Motor neuron (in vitro differentiated cells): ENCODE data around the gene DLG1. TPM values are rescaled to one million over a fixed set of nuclear protein-coding genes. Genes with fewer than 3 reads are reported as not detected.

ENCODE experiments used
- ATAC-seq, 8 experiments: fragments of 200-7000 bp; cut with Tn5 transposase; replicated peaks in 6 of 8; 2 replicates each; pipeline ENCODE4 v1.8.0; 2021; ENCODE audit warnings: mild to moderate bottlenecking in 8 of 8, moderate library complexity in 8 of 8
- H3K27ac ChIP-seq, 2 donors: fragments of 250-450 bp; sonication (Bioruptor Pico); 2 replicates each; pipeline ENCODE4 v1.9.0; 2021; ENCODE audit warnings: antibody characterized with exemption in 2 of 2, mild to moderate bottlenecking in 2 of 2, moderate library complexity in 1 of 2
- H3K4me1 ChIP-seq, 2 donors: fragments of 250-450 bp; sonication (Bioruptor Pico); replicated peaks in 1 of 2; 2 replicates each; pipeline ENCODE4 v1.6.1; 2021; ENCODE audit warnings: antibody characterized with exemption in 2 of 2, mild to moderate bottlenecking in 2 of 2, moderate library complexity in 1 of 2
- H3K4me3 ChIP-seq, 5 donors: fragments of 250-450 bp; sonication (Bioruptor Pico); 2 replicates each; pipeline ENCODE4 v1.9.0; 2021; ENCODE audit warnings: antibody characterized with exemption in 5 of 5, mild to moderate bottlenecking in 5 of 5, moderate library complexity in 4 of 5
- WGBS, 10 experiments: fragments of 450-650 bp; shearing (Covaris generic); methylation state at CpG; one replicate each; pipeline ENCODE4 v1.0.0; 2022; 5-methylcytosine and 5-hydroxymethylcytosine counted together
- in situ Hi-C, 9 experiments: fragments of 400-800 bp; cut with MboI; loops; one replicate each; pipeline ENCODE4 v1.15.0; 2021; ENCODE audit warnings: low sequenced_read_pairs in 9 of 9, low pct_unique_long_range_greater_than_20kb in 2 of 9; ENCODE audit not compliant: unreplicated experiment in 9 of 9
- total RNA-seq, 8 experiments: library from RNA; unstranded; fragments of 300-600 nt; gene quantifications; 2 replicates each; pipeline versions ENCODE4 v1.2.3 to v1.2.4, GENCODE V29; 2022

DLG1 gene
- total RNA-seq, 8 experiments from 2014 or later: 20.3 to 109 (median 47.7) TPM

DNA sequence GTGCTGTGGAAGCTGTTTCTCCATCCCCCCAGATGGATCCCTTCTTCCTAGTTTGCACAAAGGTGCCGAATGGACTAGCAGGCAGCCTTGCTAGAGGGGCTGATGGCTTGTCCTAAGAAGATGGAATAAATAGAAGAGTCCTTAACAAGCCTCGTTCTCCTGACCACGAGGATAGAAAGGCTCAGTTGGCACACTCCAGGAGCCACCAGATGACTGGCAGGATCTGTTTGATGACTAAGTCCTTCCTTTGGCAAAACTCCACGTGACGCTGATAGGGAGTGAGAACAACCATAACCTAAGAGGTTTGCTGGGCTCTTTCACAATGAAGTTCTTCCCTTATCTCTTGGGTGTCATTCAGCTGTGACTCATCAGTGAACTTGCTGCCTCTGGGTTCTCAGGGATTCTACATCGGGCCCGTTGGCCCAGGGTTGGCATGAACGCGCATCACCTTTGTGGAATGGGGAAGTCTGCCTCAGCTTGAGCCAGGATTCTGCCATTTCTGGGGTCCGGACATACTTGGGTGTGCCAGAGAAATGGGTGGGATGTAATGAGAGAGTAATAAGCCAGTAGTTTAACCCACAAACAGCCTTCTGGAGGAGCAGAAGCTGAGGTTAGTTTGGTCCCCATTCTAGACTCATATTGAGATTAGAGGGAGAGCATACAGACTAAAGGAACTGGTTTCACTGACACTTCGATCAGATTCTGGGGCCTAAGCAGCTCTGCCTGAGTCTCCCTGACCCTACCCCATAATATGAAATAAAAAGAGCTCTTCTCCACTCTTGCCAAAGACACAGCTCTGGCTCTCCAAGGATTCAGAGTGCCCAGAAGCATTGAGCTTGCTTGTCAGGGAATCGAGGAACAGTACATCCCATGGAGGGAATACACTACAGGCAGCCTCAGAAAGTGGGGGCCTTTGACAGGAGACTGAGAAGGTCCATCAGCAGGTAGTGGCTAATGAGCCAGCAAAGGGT lies 266.8 kb downstream of the DLG1 start:
- peaks cover 3 to 11% of the 10 kb centered on the region in 2 donors for H3K4me1 ChIP-seq
- peak in 3 of 8 experiments; percentile 8 to 53 (median 38) for ATAC-seq
- no peak overlapping the region for H3K4me3 ChIP-seq
- in situ Hi-C loops: no loop called here
- WGBS, 10 experiments: 0 to 86% (median 66%) methylated on average over 2 to 7 of the region's 12 CpGs; no CpG with 5 or more reads in 2 of the 10 experiments
- H3K27ac ChIP-seq: no peak overlapping the region

DNA sequence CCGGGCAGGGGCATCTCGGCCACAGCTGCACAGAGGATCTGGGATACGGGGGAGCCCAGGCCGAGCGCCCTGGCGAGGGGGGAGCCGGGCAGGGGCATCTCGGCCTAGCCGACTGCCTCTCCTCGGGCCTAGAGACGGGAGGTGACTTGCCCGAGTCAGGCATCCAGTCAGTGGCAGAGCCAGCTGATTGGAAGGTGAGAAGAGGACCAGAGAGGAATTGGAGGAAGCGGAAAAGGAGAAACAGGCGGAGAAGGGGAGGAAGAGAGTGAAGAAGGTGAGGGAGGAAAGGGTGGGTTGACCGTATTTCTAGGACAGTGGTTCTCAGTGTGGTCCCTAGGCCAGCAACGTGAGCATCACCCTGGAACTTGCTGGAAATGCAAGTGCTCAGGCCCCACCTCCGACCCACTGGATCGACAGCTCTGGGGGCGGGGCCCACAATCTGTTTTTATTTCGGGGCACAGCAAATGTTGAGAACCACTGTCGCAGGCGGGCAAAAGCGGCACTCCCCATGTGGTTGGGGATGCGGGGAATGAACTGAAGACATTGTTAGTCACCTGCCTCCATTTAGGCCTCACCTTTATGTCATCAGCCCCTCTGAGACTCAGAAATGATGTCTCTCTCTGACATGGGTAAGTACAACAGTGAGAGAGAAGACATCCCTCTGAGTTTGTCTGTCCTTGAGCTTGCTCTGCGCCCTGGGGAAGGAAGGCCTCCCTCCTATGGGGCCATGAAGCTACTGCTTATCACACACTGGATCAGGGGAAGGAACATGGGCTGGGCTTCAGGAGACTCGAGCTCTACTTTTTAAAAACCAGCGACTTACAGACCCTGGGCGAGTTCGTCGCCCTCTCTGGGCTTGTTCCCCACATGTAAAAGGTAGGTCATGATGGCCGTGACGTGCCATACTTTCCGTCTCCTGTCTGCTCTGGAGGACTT lies 267.8 kb downstream of the DLG1 start:
- no peak overlapping the region for H3K4me3 ChIP-seq
- no peak for ATAC-seq
- peaks cover 10 to 18% of the 10 kb centered on the region in 2 donors for H3K4me1 ChIP-seq
- no peak overlapping the region for H3K27ac ChIP-seq
- WGBS, 10 experiments: 80 to 100% (median 92%) methylated on average over 1 to 15 of the region's 33 CpGs; no CpG with 5 or more reads in 2 of the 10 experiments
- in situ Hi-C loops: no loop called here

DNA sequence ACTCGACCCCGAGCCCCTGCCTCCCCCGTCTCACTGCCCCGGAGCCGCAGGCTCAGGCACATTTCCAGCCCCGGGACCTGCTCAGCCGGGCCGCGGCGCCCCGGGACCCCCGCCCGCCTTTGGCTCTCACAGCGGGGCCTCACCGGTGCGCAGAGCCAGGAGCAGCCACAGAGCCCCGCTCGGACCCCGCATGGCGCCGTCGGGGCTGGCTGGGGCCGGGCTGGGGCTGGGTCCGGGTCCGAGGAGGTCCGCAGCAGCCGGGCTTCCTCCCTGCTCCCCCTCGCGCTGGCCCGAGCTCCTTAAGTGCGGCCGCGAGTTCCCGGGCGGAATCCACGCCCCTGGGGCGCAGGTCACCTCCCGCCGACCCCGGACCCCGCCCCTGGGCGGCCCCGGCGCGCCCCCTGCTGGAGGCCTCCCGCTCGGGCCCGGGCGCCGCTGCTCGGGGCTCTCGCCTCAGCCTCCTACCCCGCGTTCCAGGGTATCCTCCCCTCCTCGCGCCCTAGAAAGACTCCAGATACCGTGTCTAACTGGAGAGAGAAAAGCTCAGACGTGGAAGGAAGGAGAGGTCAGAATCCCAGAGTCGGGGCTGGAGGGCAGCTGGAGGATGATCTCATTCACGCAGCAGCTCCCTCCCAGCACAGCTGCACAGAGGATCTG lies 268.8 kb downstream of the DLG1 start, which contains the start of gene MELTF:
TSS of gene MELTF (minus strand) at position 307 of the 657 bp plus-strand sequence. CDS start at position 192, 115 bp downstream.
- in situ Hi-C loops: no loop called here
- H3K27ac ChIP-seq: no peak within 1 kb of the TSS
- peaks cover 19 to 28% of the 10 kb centered on the region in 2 donors for H3K4me1 ChIP-seq

DNA sequence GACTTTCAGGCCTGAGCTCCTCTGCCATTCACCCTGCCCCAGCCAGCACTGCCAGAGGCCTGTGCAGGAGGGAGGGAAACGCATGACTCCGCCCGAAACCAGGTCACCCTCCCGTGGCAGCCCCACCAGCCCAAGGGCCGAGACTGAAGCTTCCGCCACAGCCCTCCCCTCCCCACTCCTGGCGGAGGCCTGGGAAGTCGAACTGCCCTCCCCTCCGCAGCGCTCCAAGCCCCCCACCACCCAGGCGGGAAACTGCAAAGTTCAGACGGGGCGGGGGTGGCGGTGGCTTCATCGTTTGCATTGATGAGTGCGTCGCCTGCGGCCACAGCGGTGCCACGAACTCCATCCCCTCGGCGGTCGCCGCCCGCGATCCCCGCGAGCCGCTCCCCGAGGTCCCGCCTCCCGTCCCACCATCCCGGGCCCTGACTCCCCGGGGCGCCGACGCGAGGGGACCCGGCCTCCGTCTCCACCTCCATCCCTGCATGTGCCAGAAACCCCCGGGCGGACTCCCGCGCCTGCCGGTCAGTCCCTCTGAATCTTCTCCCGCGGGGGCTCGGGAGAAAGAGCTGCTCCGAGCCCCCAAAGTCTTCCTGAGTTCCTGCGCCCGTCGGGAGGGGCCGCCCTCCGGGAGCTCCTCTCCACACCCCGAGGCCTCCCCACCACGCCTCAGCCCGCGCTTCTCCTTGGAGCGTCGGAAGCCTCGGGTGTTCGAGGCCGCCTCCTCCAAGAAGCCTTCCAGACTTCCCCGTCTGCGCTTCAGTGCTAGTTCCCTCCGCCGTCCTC lies 269.5 kb downstream of the DLG1 start:
- peak; percentile 17 to 58 (median 32) for ATAC-seq
- in situ Hi-C loops: no loop called here
- Histone ChIP-seq H3K4me3 (peak overlapping the region in 4 of 5 donors; percentile 22 to 39 (median 38)), H3K4me1 (peaks cover 26 to 35% of the 10 kb centered on the region in 2 donors), H3K27ac (no peak overlapping the region)
- 0 to 15% (median 0%) methylated on average over 1 to 9 of the region's 67 CpGs; no CpG with 5 or more reads in 6 of the 10 experiments for whole genome bisulfite sequencing, 10 experiments

More for the DNA sequence above, 268.8 kb downstream of the DLG1 start, which contains the start of gene MELTF:
- ATAC-seq: peak; percentile 60 to 89 (median 76)
- WGBS, 10 experiments: no CpG with 5 or more reads among the region's 60 CpGs
- H3K4me3 ChIP-seq: peak within 1 kb of the TSS; percentile 19 to 39 (median 38)

DNA sequence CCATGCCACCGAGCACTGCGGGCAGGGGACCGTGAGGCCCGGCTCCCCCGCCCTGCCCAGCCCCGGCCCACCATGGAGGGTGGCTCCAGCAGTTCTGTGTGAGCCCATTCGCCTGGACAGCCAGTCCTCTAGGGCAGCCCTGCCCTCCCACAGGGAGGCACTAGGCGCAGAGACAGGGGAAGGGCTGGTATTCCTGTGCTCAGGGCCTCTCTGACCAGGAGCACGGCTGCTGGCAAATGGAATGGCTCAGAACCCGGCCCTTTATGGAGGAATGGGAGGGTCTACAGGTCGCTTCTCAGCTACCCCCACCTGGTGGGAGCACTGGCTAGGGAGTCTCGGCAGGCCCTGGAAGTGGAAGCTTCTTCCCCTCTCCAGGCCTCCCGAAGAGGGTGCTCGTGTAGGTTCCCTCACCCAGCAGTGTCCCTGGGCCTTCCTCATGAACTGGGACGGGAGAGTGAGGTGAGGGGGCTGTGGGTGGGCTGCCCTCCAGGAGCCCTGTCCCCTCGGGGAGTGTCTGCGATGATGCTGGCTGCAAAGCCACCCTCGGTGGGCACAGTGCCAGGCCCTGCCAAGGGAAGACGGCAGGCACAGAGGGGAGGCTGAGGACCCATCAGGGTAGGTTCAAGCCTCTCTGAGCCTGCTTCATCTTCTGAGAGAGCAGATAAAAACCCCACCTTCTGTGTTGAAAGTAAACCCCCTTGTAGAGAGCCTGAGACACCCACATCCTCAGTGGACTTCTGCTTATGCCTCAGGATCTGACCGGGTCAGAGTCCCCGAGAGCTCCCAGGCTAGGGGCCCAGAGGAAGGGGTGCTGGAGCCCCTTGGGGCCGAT lies 270.3 kb downstream of the DLG1 start:
- Histone ChIP-seq H3K4me3 (no peak overlapping the region), H3K4me1 (peaks cover 32 to 43% of the 10 kb centered on the region in 2 donors), H3K27ac (no peak overlapping the region)
- in situ Hi-C loops: no loop called here
- 11 to 90% (median 58%) methylated on average over 1 to 3 of the region's 22 CpGs; no CpG with 5 or more reads in 7 of the 10 experiments for WGBS, 10 experiments
- no peak for ATAC-seq

DNA sequence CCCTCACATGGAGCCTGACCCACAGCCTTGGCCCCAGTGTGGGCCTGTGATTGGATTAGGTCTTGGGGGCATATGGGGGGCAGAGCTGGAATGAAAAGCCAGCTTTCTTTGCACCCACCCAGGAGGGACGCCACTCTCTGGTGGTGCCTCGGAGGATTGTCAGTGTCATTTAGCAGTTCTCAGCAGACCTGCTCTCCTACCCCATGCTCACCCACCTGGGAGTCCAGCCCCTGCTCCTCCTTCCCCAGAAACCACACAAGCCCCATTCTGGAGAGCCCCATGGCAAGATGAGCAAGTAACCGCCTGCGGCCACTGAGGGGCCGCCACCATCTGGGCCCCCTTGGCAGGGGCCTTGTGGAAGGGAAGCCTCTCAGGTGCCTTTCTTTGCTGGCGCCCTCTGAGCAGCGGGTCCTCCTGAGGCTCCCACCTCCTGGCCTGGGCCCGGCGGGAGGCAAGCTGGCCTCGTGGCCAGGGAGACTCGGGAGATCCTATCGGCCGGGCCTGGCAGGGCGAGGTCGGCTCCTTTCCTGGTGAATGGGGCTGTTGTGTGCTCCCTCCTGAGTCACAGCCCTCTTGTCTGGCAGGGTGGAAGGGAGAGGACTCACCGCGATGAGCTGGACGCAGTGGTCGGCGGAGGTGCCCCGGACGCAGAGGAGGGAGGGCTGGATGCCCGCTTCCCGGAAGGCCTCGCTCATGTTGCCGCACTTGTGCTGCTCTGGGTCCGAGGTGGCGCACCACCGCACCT lies 271.1 kb downstream of the DLG1 start:
- Histone ChIP-seq H3K27ac (no peak overlapping the region), H3K4me1 (peaks cover 39 to 51% of the 10 kb centered on the region in 2 donors), H3K4me3 (no peak overlapping the region)
- 87 to 100% (median 100%) methylated on average over 1 to 4 of the region's 29 CpGs; no CpG with 5 or more reads in 5 of the 10 experiments for WGBS, 10 experiments
- in situ Hi-C loops: no loop called here
- ATAC-seq: no peak

DNA sequence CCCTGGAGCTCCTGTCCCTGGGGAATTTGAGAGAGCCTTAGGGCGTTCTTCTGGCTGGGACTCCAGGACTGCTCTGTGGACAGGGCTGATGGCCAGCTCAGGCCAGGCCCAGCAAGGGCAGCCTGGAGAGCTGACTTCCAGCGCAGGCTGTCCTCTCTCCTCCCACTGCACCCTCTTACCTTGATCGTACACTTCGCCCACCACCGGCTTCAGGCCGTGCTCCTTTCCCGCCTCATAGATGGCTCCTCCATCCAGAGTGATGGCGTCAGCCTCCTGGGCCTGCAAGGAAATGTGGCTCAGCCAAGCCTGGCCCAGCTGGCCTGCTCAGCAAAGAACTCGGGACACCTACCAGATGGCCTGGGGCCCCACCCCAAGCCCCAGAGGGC lies 271.9 kb downstream of the DLG1 start:
- Histone ChIP-seq H3K4me3 (no peak overlapping the region), H3K27ac (peak overlapping the region in 1 of 2 donors; percentile 30), H3K4me1 (peaks cover 39 to 51% of the 10 kb centered on the region in 2 donors)
- WGBS, 10 experiments: 20 to 100% (median 54%) methylated on average over 1 to 4 of the region's 9 CpGs; no CpG with 5 or more reads in 6 of the 10 experiments
- ATAC-seq: peak in 1 of 8 experiments; percentile 2
- in situ Hi-C loops: no loop called here

DNA sequence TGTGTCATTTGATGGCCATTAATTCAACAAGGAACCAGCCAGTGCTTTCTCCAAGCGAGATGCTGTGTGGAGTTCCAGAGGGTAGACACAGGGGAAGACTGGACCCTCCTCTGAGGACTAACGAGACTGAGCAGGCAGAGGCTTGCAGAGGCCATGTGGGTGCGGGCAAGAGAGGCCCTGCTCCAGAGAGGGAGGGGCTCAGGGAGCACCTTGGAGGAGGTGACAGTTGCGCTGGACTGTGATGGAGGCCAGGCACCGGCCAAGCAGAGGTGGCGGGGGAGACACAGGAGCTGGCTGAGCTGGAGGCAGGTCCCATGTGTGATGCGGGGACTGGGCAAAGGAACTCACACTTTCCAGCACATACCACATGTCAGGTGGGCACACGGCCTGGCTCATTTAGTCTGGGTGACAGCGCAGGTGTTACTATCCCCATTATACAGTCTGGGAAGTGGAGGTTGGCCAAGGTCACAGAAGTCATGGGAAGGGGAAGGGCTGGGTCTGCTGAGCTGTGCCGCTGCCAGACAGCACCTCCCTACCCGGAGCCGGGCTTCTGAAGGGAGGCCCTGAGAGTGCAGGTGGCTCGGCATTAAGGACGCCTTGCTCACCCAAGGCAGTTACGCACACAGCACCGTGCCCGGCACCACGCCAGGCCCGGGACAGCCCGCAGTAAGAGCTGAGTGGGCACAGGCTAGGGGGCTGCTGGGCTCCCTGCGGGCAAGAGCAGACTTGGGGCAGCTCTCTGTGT lies 272.5 kb downstream of the DLG1 start:
- Histone ChIP-seq H3K4me1 (peaks cover 39 to 51% of the 10 kb centered on the region in 2 donors), H3K4me3 (no peak overlapping the region), H3K27ac (peak overlapping the region in 1 of 2 donors; percentile 30)
- WGBS, 10 experiments: 20 to 100% (median 87%) methylated on average over 1 to 8 of the region's 21 CpGs; no CpG with 5 or more reads in 4 of the 10 experiments
- in situ Hi-C loops: no loop called here
- ATAC-seq: peak in 3 of 8 experiments; percentile 1 to 17 (median 2)

DNA sequence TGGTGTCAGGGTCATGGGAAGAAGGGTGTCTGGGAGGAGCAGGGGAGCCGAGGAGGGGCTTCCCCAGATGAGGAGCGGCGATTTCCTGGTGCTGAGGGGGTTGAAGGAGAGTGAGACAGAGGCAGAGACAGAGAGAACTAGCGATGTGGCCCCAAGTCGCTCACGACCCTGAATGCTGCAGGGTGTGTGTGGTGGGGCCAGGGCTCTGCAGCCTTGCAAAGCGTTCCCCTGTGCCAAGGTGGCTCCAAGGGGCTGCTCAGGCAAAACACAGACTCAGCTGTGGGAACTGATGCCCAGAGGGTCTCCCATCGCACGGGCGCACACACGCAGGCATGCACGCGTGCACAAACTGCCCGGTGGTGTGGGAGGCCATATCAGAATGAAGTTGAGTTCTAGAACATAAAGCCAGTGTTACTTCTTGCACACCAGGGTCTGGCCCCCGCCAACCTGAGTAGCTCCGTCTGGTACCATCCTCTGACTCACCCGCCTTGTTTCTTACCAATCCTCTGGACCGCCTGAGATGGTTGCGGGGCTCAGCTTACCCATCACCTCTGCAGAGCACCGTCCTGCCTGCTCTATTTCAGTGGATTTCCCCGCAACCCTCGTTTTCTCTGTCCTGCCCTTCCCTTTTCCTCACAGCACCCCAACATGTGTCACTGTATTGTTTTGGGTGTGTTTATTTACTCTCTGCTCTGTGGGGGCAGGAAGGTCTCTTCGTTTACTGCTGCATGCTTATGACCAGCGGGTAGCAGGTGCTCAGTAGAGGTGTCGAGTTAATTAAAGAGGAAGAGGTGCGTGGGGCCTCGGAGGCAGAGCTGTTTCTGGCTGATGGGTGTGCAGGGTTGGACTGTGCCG lies 273.3 kb downstream of the DLG1 start:
- no peak for ATAC-seq
- peak overlapping the region in 1 of 2 donors; percentile 24 for H3K27ac ChIP-seq
- WGBS, 10 experiments: 60 to 85% (median 70%) methylated on average over 1 to 13 of the region's 28 CpGs; no CpG with 5 or more reads in 2 of the 10 experiments
- peaks cover 39 to 51% of the 10 kb centered on the region in 2 donors for H3K4me1 ChIP-seq
- H3K4me3 ChIP-seq: no peak overlapping the region
- in situ Hi-C loops: loop anchor here in 4 of 9 experiments (25.0 kb wide), 2 partner anchors 162 to 487 kb away; no protein-coding TSS in a partner anchor
